Measurements from ENCODE around the gene NUP88. TPM values are rescaled to one million over a fixed set of nuclear protein-coding genes. Genes with fewer than 3 reads are reported as not detected.

NUP88 gene
- total RNA-seq, 1 experiment from 2014 or later = 93.2 TPM

- CTCF ChIA-PET = no interaction called here
- H3K27me3 ChIP-seq (ENCODE audit: insufficient read depth, low read length) = no peaks in the 10 kb centered on the region
- ATAC-seq (no peak), DNase-seq (ENCODE audit: low read depth, low spot score) (no peak)
- H3K9me3 ChIP-seq (ENCODE audit: control insufficient read depth in 1 of 2, insufficient read depth in 1 of 2, low read depth in 1 of 2, low read length in 2 of 2) = no peaks in the 10 kb centered on the region
- no peak overlapping the region for H2AFZ ChIP-seq (ENCODE audit: low read depth, low read length, poor library complexity, severe bottlenecking)
- H3K36me3 ChIP-seq (ENCODE audit: control insufficient read depth in 1 of 2, insufficient read depth in 2 of 2, low read length in 2 of 2) = peaks cover 74 to 84% of the 10 kb centered on the region in 2 experiments
- no TSS peak for BruUV-seq (replicated peaks)
- no peaks in the 10 kb centered on the region; the same call in none of the 2 replicates for H4K20me1 ChIP-seq (ENCODE audit: insufficient read depth)
- peaks cover 0 to 2% of the 10 kb centered on the region in 2 experiments; a peak in 2 of 4 replicates for H3K4me1 ChIP-seq (ENCODE audit: control insufficient read depth in 1 of 2, insufficient read depth in 2 of 2, low read length in 2 of 2)
- H3K9me2 ChIP-seq (ENCODE audit: insufficient read depth) = no peaks in the 10 kb centered on the region
- H3K79me2 ChIP-seq (ENCODE audit: insufficient read depth, low read length) = peaks cover 89% of the 10 kb centered on the region
- no peak overlapping the region for H3K27ac ChIP-seq (ENCODE audit: low read depth, low read length)
- no peak overlapping the region for H3K4me2 ChIP-seq (ENCODE audit: low read length)
- H3K9ac ChIP-seq (ENCODE audit: low read length) = no peak overlapping the region
- no peak overlapping the region for H3K4me3 ChIP-seq (replicated peaks in 1 of 2; ENCODE audit: low read depth in 1 of 2, low read length in 2 of 2)
- TF ChIP-seq ZBTB33 (IDR thresholded peaks at IDR 0.05; ENCODE audit: extremely low read depth, insufficient replicate concordance, low read length) (no peak), POLR2AphosphoS5 (IDR thresholded peaks at IDR 0.05; ENCODE audit: low read depth, low read length) (no peak), ZFX (IDR thresholded peaks at IDR 0.05) (no peak), SP1 (IDR thresholded peaks at IDR 0.05; ENCODE audit: low read depth) (no peak), EZH2phosphoT487 (IDR thresholded peaks at IDR 0.05; ENCODE audit: borderline replicate concordance) (no peak), ZNF274 (IDR thresholded peaks at IDR 0.05; ENCODE audit: low read depth, low read length) (no peak), YY1 (IDR thresholded peaks at IDR 0.05; ENCODE audit: extremely low read depth, insufficient replicate concordance, low read depth, low read length) (no peak), EGR1 (IDR thresholded peaks at IDR 0.05; ENCODE audit: low read depth) (no peak), CTCF (IDR thresholded peaks at IDR 0.05 in 2 of 3, conservative IDR thresholded peaks at IDR 0.05 in 1 of 3; ENCODE audit: borderline replicate concordance in 1 of 3, insufficient read depth in 1 of 3, low read depth in 2 of 3, low read length in 2 of 3) (no peak), SIN3A (IDR thresholded peaks at IDR 0.05; ENCODE audit: low read depth) (no peak), CEBPB (IDR thresholded peaks at IDR 0.05; ENCODE audit: low read depth) (no peak), SRF (IDR thresholded peaks at IDR 0.05; ENCODE audit: low read depth) (no peak), CBX3 (IDR thresholded peaks at IDR 0.05; ENCODE audit: low read depth) (no peak), JUND (IDR thresholded peaks at IDR 0.05) (no peak), REST (IDR thresholded peaks at IDR 0.05; ENCODE audit: low read depth) (no peak), POLR2A (IDR thresholded peaks at IDR 0.05; ENCODE audit: borderline replicate concordance, extremely low read depth, insufficient read depth, insufficient read length) (no peak), ELF1 (IDR thresholded peaks at IDR 0.05; ENCODE audit: borderline replicate concordance, low read depth) (no peak)
- TF ChIP-seq, protein P1, sequence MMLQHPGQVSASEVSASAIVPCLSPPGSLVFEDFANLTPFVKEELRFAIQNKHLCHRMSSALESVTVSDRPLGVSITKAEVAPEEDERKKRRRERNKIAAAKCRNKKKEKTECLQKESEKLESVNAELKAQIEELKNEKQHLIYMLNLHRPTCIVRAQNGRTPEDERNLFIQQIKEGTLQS (IDR thresholded peaks at IDR 0.05) = no peak
- POLR2A ChIA-PET = no interaction called here
- intact Hi-C loops (cut with micrococcal nuclease) = no loop called here
- RAD21 ChIA-PET (ENCODE audit: low non-redundant PET in 1 of 2, low total read pairs in 2 of 2, uncharacterized antibody in 2 of 2, unreplicated experiment in 2 of 2) = no interaction called here
Observed at GRCh38 chr17:5408186-5408585, 11.3 kb downstream of the NUP88 start.

Data from HCT116 (cell line).